Large intestine (tissue), 3 donors: ENCODE measurements around the gene GDA. TPM values are rescaled to one million over a fixed set of nuclear protein-coding genes. Genes with fewer than 3 reads are reported as not detected.
A peak's percentile ranks its signal among the peaks of the same experiment; 100 is the strongest.
"Not testable (repeated sequence)": the region's sequence is repeated elsewhere in the genome, so short reads cannot be mapped to it uniquely, and the experiment has no call there.

ENCODE experiments used
- DNase-seq, 2 donors: peaks; one replicate each; pipeline versions ENCODE4 v3.0.0 to v3.0.0-alpha.2; 2013
- H3K27ac ChIP-seq: one replicate; pipeline ENCODE4 v1.5.1; 2013; ENCODE audit warnings: low read length
- H3K27me3 ChIP-seq: 2 replicates; pipeline ENCODE4 v1.6.1; 2013; ENCODE audit warnings: low read length; ENCODE audit not compliant: control insufficient read depth, insufficient read depth
- H3K36me3 ChIP-seq: 2 replicates; pipeline ENCODE4 v1.6.1; 2013; ENCODE audit warnings: low read length; ENCODE audit not compliant: control insufficient read depth, insufficient read depth
- H3K4me1 ChIP-seq: one replicate; pipeline ENCODE4 v1.6.1; 2013; ENCODE audit warnings: low read length; ENCODE audit not compliant: control insufficient read depth, insufficient read depth
- H3K4me3 ChIP-seq: one replicate; pipeline ENCODE4 v1.5.1; 2013; ENCODE audit warnings: low read length
- H3K9me3 ChIP-seq: one replicate; pipeline ENCODE4 v1.6.1; 2013; ENCODE audit warnings: mild to moderate bottlenecking, low read depth, low read length, moderate library complexity; ENCODE audit not compliant: control insufficient read depth
- WGBS: methylation state at CpG from one replicate; pipeline ENCODE4 v1.1.5; 2013; ENCODE audit warnings: low lambda C conversion rate; ENCODE audit not compliant: insufficient coverage; 5-methylcytosine and 5-hydroxymethylcytosine counted together
- polyA plus RNA-seq: library from polyadenylated mRNA; unstranded; fragments of 120-200 nt; gene quantifications from one replicate; pipeline ENCODE4 v1.2.1, GENCODE V29; 2013

Gene GDA
- polyA plus RNA-seq, 1 donor: 97.2 TPM

DNA sequence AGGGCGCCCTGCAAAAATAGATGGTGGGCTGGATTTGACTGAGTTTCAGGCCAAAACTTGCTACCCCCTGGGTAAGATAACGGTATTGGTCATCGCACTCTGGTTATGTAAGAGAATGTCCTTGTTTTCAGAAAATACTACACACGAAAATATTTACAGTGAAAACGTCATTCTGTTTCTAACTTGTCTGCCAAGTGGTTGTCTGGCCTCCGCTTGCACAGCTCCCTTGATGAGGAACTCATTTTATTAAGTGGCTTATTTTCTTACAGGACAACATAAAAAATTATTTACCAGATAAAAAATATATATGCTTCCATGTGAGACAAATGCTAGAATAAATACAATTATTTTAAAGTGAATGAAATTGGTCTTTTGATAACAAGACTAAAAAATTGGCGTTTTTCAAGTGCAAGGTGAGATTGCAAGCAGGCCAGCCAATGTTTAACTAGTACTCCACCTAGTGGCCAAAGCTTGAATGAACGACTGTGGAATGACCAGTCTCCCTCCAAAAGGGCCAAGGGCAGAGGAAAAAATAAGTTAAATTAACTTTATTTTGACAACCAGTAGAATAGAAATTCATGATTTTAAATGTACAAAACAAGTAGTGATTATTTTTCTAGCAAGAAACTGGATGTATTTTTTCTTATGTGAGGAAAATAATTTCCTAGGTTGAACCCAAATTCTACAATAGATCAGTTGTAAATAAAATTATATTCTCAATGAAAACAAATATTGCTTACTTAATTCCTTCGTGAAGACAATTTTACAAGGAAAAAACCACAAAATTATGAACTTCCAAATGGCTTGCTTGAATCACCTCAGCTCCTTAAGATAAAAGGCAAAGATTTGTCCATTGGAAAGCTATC, 122.6 kb downstream of the GDA start:
- 33% methylated on average over 3 of the region's 9 CpGs for WGBS
- H3K27ac ChIP-seq: no peak overlapping the region
- peak in 1 of 2 donors; percentile 18 for DNase-seq
- no peaks in the 10 kb centered on the region for H3K9me3 ChIP-seq
- H3K4me3 ChIP-seq: no peak overlapping the region
- no peaks in the 10 kb centered on the region for H3K4me1 ChIP-seq
- H3K36me3 ChIP-seq: no peaks in the 10 kb centered on the region
- H3K27me3 ChIP-seq: no peaks in the 10 kb centered on the region

DNA sequence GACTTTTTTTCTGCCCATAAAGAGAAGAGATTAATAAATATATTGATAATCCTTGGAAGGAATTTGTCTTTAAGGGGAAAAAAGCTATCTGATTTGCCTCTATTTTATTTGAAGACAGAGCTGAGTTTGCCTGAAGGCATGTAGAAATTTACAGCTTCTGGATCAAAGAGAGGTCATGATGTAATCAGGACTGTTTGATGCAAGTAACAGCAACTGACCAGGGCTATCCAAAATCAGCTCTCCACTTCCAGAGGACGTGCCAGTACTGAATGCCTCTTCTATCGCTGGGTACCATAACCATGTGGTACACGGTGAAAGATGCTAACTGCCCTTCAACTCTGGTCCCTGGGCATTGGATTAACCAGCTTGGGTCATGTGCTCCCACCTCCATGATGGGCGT, 125.2 kb downstream of the GDA start:
- DNase-seq: no peak
- Histone ChIP-seq H3K4me3 (no peak overlapping the region), H3K36me3 (no peaks in the 10 kb centered on the region), H3K9me3 (no peaks in the 10 kb centered on the region), H3K27me3 (no peaks in the 10 kb centered on the region), H3K27ac (no peak overlapping the region), H3K4me1 (no peaks in the 10 kb centered on the region)
- WGBS: no CpG with 5 or more reads among the region's 4 CpGs

DNA sequence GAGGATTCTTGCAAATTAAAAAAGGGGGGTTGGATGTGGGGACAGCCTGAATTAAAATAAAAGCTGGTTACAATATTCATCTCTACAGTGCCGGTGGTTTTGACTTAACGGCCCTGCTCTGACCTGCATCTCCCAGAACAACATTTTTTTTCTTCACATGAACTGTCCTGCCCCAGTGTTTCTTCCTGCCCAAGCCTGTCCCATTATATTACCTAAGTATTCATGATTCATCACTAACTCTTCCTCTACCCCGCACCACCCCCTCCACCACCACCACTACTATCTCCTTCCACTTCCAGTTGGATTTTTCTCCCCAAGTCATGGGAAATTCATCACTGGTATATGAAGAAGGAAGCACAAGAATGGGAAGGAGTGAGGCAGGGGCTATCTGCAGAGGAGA, 125.7 kb downstream of the GDA start:
- no peak for DNase-seq
- Histone ChIP-seq H3K4me1 (no peaks in the 10 kb centered on the region), H3K27me3 (no peaks in the 10 kb centered on the region), H3K36me3 (no peaks in the 10 kb centered on the region), H3K9me3 (no peaks in the 10 kb centered on the region), H3K27ac (no peak overlapping the region), H3K4me3 (no peak overlapping the region)
- 90% methylated on average over 2 of the region's 3 CpGs for WGBS

DNA sequence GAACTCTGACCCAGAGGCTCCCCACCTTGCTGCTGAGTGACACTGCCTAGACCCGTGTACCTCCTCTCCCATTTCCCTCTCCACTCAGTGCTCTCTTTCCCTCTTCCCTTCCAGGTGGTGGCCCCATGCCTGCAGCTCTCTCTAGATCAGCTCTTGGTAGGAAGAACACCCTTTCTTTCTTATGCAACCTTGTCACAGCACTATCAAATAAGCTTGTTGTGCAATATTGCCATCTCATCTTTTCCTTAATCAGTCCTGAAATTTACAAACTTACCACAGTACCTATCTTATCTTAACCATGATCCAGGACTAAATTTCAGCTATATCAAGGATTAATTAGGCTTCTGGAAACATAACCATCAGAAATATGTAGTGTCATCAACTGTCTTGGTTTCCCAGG, 127.2 kb downstream of the GDA start:
- 100% methylated on average over 1 of the region's 1 CpG for WGBS
- DNase-seq: no peak
- H3K36me3 ChIP-seq: no peaks in the 10 kb centered on the region
- no peaks in the 10 kb centered on the region for H3K4me1 ChIP-seq
- no peak overlapping the region for H3K4me3 ChIP-seq
- H3K27ac ChIP-seq: no peak overlapping the region
- no peaks in the 10 kb centered on the region for H3K9me3 ChIP-seq
- H3K27me3 ChIP-seq: no peaks in the 10 kb centered on the region

DNA sequence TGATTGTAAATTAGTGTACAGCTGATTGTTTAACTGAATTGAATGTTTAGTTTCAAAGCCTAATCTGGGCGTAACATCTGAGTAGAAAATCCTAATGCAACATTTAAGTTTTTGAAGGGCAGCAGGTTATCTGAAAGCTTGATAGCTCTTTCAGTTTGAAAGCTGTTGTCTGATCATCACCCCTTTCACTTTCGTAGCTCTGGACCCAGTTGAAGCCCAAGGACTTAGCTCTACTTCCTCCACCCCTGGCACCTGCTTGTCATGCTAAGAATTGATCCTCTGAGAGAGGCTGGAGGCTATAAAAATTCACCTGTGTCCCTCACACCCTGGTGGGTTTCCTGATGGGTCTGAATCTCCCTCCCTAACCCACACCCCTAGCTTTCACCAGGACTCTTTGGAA, 129.7 kb downstream of the GDA start:
- no peak for DNase-seq
- no peak overlapping the region for H3K27ac ChIP-seq
- H3K36me3 ChIP-seq: no peaks in the 10 kb centered on the region
- no CpG with 5 or more reads among the region's 2 CpGs for WGBS
- H3K4me1 ChIP-seq: no peaks in the 10 kb centered on the region
- H3K9me3 ChIP-seq: no peaks in the 10 kb centered on the region
- H3K4me3 ChIP-seq: no peak overlapping the region
- no peaks in the 10 kb centered on the region for H3K27me3 ChIP-seq

DNA sequence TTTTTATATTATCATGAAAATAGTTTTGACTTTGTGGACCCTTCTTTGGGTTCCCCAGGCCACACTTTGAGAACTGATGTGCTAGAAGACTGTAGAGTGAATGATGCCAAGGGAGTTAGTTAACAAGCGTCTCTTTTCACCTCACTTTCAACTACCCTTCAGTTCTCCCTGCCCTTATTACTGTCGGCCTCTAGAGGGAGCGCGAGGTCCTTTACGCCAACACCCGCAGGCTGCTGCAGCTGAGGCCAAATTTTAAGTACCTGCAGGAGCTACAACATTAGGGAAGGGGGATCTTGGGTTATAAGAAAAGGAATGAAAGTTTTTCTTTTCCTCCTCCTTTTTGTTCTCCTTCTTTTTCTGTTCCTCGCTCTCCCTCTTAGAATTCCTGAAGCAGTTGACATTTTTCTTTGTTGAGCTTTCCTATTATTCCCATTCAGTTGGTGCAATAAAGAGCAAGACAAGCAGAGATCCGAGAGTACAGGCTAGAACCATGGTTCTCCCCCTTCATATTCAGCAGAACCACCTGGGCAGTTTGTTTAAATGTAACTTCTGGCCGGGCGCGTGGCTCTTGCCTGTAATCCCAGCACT, 131.8 kb downstream of the GDA start:
- H3K36me3 ChIP-seq: no peaks in the 10 kb centered on the region
- no peak overlapping the region for H3K27ac ChIP-seq
- no peak overlapping the region for H3K4me3 ChIP-seq
- no peaks in the 10 kb centered on the region for H3K9me3 ChIP-seq
- DNase-seq: peak; percentile 56 to 57
- H3K27me3 ChIP-seq: no peaks in the 10 kb centered on the region
- H3K4me1 ChIP-seq: no peaks in the 10 kb centered on the region
- WGBS: 80% methylated on average over 1 of the region's 11 CpGs

DNA sequence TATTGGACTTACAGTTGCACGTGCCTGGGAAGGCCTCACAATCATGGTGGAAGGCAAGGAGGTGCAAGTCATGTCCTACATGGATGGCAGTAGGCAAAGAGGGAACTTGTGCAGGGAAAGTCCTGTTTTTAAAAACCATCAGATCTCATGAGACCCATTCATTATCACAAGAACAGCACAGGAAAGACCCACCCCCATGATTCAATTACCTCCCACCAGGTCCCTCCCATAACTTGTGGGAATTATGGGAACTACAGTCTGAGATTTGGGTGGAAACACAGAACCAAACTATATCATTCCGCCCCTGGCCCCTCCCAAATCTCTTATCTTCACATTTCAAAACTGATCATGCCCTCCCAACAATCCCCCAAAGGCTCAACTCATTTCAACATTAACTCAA, 140.2 kb downstream of the GDA start:
- DNase-seq: no peak
- Histone ChIP-seq H3K27ac (no peak overlapping the region), H3K4me1 (peaks cover 14% of the 10 kb centered on the region), H3K36me3 (no peaks in the 10 kb centered on the region), H3K9me3 (peaks cover 4% of the 10 kb centered on the region), H3K4me3 (no peak overlapping the region), H3K27me3 (no peaks in the 10 kb centered on the region)
- WGBS: no CpG with 5 or more reads among the region's 2 CpGs

DNA sequence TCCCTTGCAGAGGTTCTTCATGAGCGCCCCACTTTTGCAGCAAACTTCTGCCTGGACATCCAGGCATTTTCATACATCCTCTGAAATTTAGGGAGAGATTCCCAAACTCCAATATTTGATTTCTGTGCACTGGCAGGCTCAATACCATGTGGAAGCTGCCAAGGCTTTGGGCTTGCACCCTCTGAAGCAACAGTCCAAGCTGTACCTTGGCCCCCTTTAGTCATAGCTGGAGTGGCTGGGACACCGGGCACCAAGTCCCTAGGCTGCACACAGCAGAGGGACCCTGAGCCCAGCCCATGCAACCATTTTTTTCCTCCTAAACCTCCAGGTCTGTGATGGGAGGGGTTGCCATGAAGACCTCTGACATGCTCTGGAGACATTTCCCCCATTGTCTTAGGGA, 141.1 kb downstream of the GDA start:
- Histone ChIP-seq H3K9me3 (peaks cover 4% of the 10 kb centered on the region), H3K4me1 (peaks cover 20% of the 10 kb centered on the region), H3K4me3 (no peak overlapping the region), H3K27ac (no peak overlapping the region), H3K36me3 (no peaks in the 10 kb centered on the region), H3K27me3 (no peaks in the 10 kb centered on the region)
- no CpG with 5 or more reads among the region's 2 CpGs for WGBS
- DNase-seq: no peak

DNA sequence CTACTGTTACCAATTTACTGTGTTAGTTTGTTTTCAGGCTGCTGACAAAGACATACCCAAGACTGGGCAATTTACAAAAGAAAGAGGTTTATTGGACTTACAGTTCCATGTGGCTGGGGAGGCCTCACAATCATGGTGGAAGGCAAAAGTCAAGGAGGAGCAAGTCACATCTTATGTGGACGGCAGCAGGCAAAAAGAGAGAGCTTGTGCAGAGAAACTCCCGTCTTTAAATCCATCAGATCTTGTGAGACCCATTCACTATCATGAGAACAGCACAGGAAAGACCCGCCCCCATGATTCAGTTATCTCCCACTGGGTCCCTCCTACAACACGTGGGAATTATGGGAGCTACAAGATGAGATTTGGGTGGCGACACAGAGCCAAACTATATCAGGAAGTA, 142.3 kb downstream of the GDA start:
- H3K36me3 ChIP-seq, H3K9me3 ChIP-seq, H3K27ac ChIP-seq, H3K4me3 ChIP-seq, H3K27me3 ChIP-seq, DNase-seq: not testable (repeated sequence)
- peaks cover 32% of the 10 kb centered on the region for H3K4me1 ChIP-seq
- WGBS: no CpG with 5 or more reads among the region's 5 CpGs

DNA sequence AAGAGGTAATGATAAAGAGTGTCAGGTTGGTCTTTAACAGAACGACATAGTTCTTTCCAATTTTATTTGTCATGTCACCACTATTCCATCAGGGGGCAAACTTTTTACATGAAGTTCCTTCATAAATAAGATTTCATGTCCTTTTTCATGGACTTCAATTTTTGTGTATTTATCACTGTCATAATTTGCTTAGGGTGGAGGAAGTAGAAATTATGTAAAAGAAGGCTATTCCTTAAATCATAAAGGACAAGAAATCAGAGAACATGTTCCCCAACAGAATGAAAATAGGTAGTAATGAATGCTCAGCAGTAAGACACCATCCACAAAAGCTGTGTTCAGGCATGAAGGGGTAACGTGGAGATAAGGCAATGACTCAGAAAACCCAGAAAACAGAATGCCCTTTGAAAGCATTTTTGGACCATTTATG, 143.0 kb downstream of the GDA start:
- H3K4me1 ChIP-seq: peaks cover 38% of the 10 kb centered on the region
- peak overlapping the region; percentile 91 for H3K27ac ChIP-seq
- no peaks in the 10 kb centered on the region for H3K36me3 ChIP-seq
- DNase-seq: peak in 1 of 2 donors; percentile 58
- H3K4me3 ChIP-seq: no peak overlapping the region
- peaks cover 4% of the 10 kb centered on the region for H3K9me3 ChIP-seq
- no peaks in the 10 kb centered on the region for H3K27me3 ChIP-seq
- 0% methylated on average over 1 of the region's 2 CpGs for WGBS
